HCT116 (cell line): Measurements from ENCODE around the gene SNCA. TPM values are rescaled to one million over a fixed set of nuclear protein-coding genes. Genes with fewer than 3 reads are reported as not detected.

ENCODE experiments used
- ATAC-seq: fragments of 200-7000 bp; cut with Tn5 transposase; 2 replicates; pipeline ENCODE4 v1.9.1; 2020; ENCODE audit warnings: mild to moderate bottlenecking, moderate library complexity
- BruUV-seq: library from RNA; stranded (reverse); fragments of 400-500 nt; replicated peaks from 2 replicates; lab custom pipeline; 2021; lab: Mats Ljungman, UMichigan
- CTCF ChIA-PET: fragments of 300-600 bp; sonication (Branson Sonifier 250); formaldehyde crosslinking; loops from one replicate; lab custom pipeline; 2021; ENCODE audit warnings: antibody characterized with exemption; lab: Charles Lee
- POLR2A ChIA-PET: fragments of 300-600, 350-600 bp; sonication (Branson Sonifier 250); formaldehyde crosslinking; loops from one replicate; lab custom pipeline; 2021; ENCODE audit warnings: antibody characterized with exemption; lab: Charles Lee
- RAD21 ChIA-PET, 2 experiments: fragments of 300-600 bp; sonication (Branson Sonifier 250); formaldehyde crosslinking; loops; one replicate each; lab custom pipeline; 2023; ENCODE audit warnings: low total read pairs in 2 of 2; ENCODE audit not compliant: uncharacterized antibody in 2 of 2, unreplicated experiment in 2 of 2, low non-redundant PET in 1 of 2; lab: Charles Lee
- DNase-seq: peaks from one replicate; pipeline ENCODE4 v3.0.0-alpha.2; 2010; ENCODE audit warnings: low read depth, low spot score
- H2AFZ ChIP-seq: fragments of 200-600 bp; shearing (Covaris generic), sonication (generic); 2 replicates; pipeline ENCODE4 v1.6.1; 2017; ENCODE audit warnings: low read depth, mixed run types, mixed read lengths, antibody characterized with exemption, low read length; ENCODE audit not compliant: poor library complexity, severe bottlenecking
- H3K27ac ChIP-seq: 2 replicates; pipeline ENCODE4 v1.5.1; 2012; ENCODE audit warnings: low read depth, low read length
- H3K27me3 ChIP-seq: fragments of 200-600 bp; sonication (generic); 2 replicates; pipeline ENCODE4 v1.6.1; 2016; ENCODE audit warnings: mixed run types, low read length, mixed read lengths; ENCODE audit not compliant: insufficient read depth
- H3K36me3 ChIP-seq, 2 experiments: fragments of 200-500 bp in 1 of 2; fragments of 200-600 bp in 1 of 2; sonication (Bioruptor generic) in 1 of 2; sonication (generic) in 1 of 2; 2 replicates each; pipeline versions ENCODE4 v1.5.1 to v1.6.1; 2014 to 2016; ENCODE audit warnings: low read length in 2 of 2, inconsistent platforms in 1 of 2, mixed read lengths in 1 of 2, mixed run types in 1 of 2; ENCODE audit not compliant: insufficient read depth in 2 of 2, control insufficient read depth in 1 of 2
- H3K4me1 ChIP-seq, 2 experiments: fragments of 200-600 bp in 1 of 2; sonication (generic) in 1 of 2; 2 replicates each; pipeline versions ENCODE4 v1.5.1 to v1.6.1; 2012 to 2017; ENCODE audit warnings: low read length in 2 of 2, inconsistent platforms in 1 of 2, mild to moderate bottlenecking in 1 of 2, mixed read lengths in 1 of 2, mixed run types in 1 of 2, moderate library complexity in 1 of 2; ENCODE audit not compliant: insufficient read depth in 2 of 2, control insufficient read depth in 1 of 2
- H3K4me2 ChIP-seq: fragments of 200-600 bp; sonication (generic); 2 replicates; pipeline ENCODE4 v1.6.1; 2017; ENCODE audit warnings: mixed run types, low read length, mixed read lengths
- H3K4me3 ChIP-seq, 2 experiments: fragments of 200-600 bp in 1 of 2; sonication (generic) in 1 of 2; replicated peaks in 1 of 2; 2 replicates each; pipeline ENCODE4 v1.5.1; 2011 to 2016; ENCODE audit warnings: low read length in 2 of 2, control low read depth in 1 of 2, low read depth in 1 of 2, mild to moderate bottlenecking in 1 of 2, mixed read lengths in 1 of 2, mixed run types in 1 of 2
- H3K79me2 ChIP-seq: fragments of 200-600 bp; sonication (generic); 2 replicates; pipeline ENCODE4 v1.6.1; 2017; ENCODE audit warnings: mild to moderate bottlenecking, mixed run types, low read length, moderate library complexity, mixed read lengths; ENCODE audit not compliant: insufficient read depth
- H3K9ac ChIP-seq: fragments of 200-600 bp; sonication (generic); 2 replicates; pipeline ENCODE4 v1.6.1; 2016; ENCODE audit warnings: low read length, mixed read lengths
- H3K9me2 ChIP-seq: fragments of 200-600 bp; sonication (generic), shearing (Covaris generic); 2 replicates; pipeline ENCODE4 v1.6.1; 2017; ENCODE audit warnings: mixed run types, mild to moderate bottlenecking, moderate library complexity; ENCODE audit not compliant: insufficient read depth
- H3K9me3 ChIP-seq, 2 experiments: fragments of 200-500 bp in 1 of 2; fragments of 200-600 bp in 1 of 2; sonication (Bioruptor generic) in 1 of 2; sonication (generic) in 1 of 2; 2 replicates each; pipeline ENCODE4 v1.6.1; 2014 to 2017; ENCODE audit warnings: low read length in 2 of 2, mixed read lengths in 2 of 2, inconsistent platforms in 1 of 2, low read depth in 1 of 2, mild to moderate bottlenecking in 1 of 2, mixed run types in 1 of 2, moderate library complexity in 1 of 2; ENCODE audit not compliant: control insufficient read depth in 1 of 2, insufficient read depth in 1 of 2
- H4K20me1 ChIP-seq: fragments of 200-600 bp; sonication (generic), shearing (Covaris generic); 2 replicates; pipeline ENCODE4 v1.6.1; 2017; ENCODE audit warnings: mixed run types, mild to moderate bottlenecking, moderate library complexity; ENCODE audit not compliant: insufficient read depth
- CBX3 ChIP-seq: IDR thresholded peaks from 2 replicates; pipeline ENCODE4 v1.6.1; 2012; ENCODE audit warnings: low read depth
- CEBPB ChIP-seq: IDR thresholded peaks from 2 replicates; pipeline ENCODE4 v1.6.1; 2012; ENCODE audit warnings: low read depth
- EGR1 ChIP-seq: IDR thresholded peaks from 2 replicates; pipeline ENCODE4 v1.6.1; 2012; ENCODE audit warnings: low read depth
- ELF1 ChIP-seq: IDR thresholded peaks from 2 replicates; pipeline ENCODE4 v1.6.1; 2012; ENCODE audit warnings: low read depth, borderline replicate concordance
- EZH2 ChIP-seq: fragments of 200-600 bp; sonication (generic); IDR thresholded peaks from 2 replicates; pipeline ENCODE4 v1.6.1; 2017; ENCODE audit warnings: antibody characterized with exemption, mixed run types
- FOSL1 ChIP-seq: IDR thresholded peaks from 2 replicates; pipeline ENCODE4 v1.6.1; 2012; ENCODE audit warnings: low read depth
- POLR2A ChIP-seq: IDR thresholded peaks from 2 replicates; pipeline ENCODE4 v1.7.0; 2011; ENCODE audit warnings: borderline replicate concordance; ENCODE audit not compliant: insufficient read depth, insufficient read length; ENCODE audit errors: extremely low read depth
- POLR2AphosphoS5 ChIP-seq: IDR thresholded peaks from 2 replicates; pipeline ENCODE4 v1.6.1; 2011; ENCODE audit warnings: mild to moderate bottlenecking, low read depth, low read length, moderate library complexity
- RAD21 ChIP-seq: IDR thresholded peaks from 2 replicates; pipeline ENCODE4 v1.6.1; 2012; ENCODE audit warnings: low read depth, mild to moderate bottlenecking
- SIN3A ChIP-seq: IDR thresholded peaks from 2 replicates; pipeline ENCODE4 v1.6.1; 2012; ENCODE audit warnings: low read depth
- SRF ChIP-seq: IDR thresholded peaks from 2 replicates; pipeline ENCODE4 v1.6.1; 2012; ENCODE audit warnings: low read depth
- TCF7L2 ChIP-seq: IDR thresholded peaks from 2 replicates; pipeline ENCODE4 v1.7.0; 2011; ENCODE audit warnings: borderline replicate concordance, inconsistent platforms; ENCODE audit not compliant: insufficient read depth, insufficient read length; ENCODE audit errors: extremely low read depth
- ZFX ChIP-seq: fragments of 450-650 bp; IDR thresholded peaks from 2 replicates; pipeline ENCODE4 v1.6.1; 2017
- intact Hi-C: fragments of 100-400 bp; cut with micrococcal nuclease; formaldehyde crosslinking; loops from 2 replicates; pipeline ENCODE4 v1.10.0; 2022
- total RNA-seq: library from RNA; stranded (reverse); gene quantifications from one replicate; pipeline ENCODE4 v1.2.1, GENCODE V29; 2021; ENCODE audit not compliant: unreplicated experiment
- TF ChIP-seq, protein P1 (sequence below): IDR thresholded peaks from 2 replicates; pipeline ENCODE4 v1.6.1; 2011; ENCODE audit warnings: mild to moderate bottlenecking, low read length, moderate library complexity; ENCODE audit not compliant: insufficient replicate concordance; ENCODE audit errors: extremely low read depth
- TF ChIP-seq, protein P2 (sequence below), 3 experiments: fragments of 200-600 bp in 1 of 3; sonication (generic) in 1 of 3; IDR thresholded peaks in 2 of 3; conservative IDR thresholded peaks in 1 of 3; 2 replicates each; pipeline ENCODE4 v1.5.1; 2012 to 2017; ENCODE audit warnings: low read depth in 2 of 3, low read length in 2 of 3, antibody characterized with exemption in 1 of 3, borderline replicate concordance in 1 of 3, control low read depth in 1 of 3, mild to moderate bottlenecking in 1 of 3, mixed read lengths in 1 of 3, mixed run types in 1 of 3, moderate library complexity in 1 of 3; ENCODE audit not compliant: insufficient read depth in 1 of 3
- TF ChIP-seq, protein P3 (sequence below): IDR thresholded peaks from 2 replicates; pipeline ENCODE4 v1.6.1; 2012
- TF ChIP-seq, protein P4 (sequence below): IDR thresholded peaks from 2 replicates; pipeline ENCODE4 v1.6.1; 2012

The SNCA gene
- total RNA-seq, 1 experiment from 2014 or later: 1.0 TPM

DNA sequence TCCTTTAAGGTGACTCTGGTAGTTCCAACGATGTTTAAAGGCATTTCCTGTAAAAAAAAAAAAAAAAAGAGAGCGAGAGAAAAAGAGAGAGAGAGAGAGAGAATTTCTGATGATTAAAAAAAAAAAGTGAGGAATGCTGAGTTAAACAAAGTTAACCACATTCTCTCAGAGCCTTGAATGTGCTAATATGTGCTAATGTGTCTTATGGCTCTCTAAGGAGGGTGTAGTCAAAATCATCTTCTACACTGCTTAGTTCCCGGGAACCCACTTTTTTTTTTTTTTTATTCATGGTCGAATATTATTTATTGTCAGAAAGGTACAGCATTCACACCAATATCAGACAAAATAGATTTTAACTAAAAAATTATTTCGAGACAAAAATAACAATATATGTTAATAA lies 111.7 kb downstream of the SNCA start:
- intact Hi-C loops: no loop called here

More for the DNA sequence above, 111.7 kb downstream of the SNCA start:
- Histone ChIP-seq H3K36me3 (no peaks in the 10 kb centered on the region), H3K9me3 (no peaks in the 10 kb centered on the region)
- TF ChIP-seq POLR2AphosphoS5 (no peak), ZFX (no peak), CEBPB (no peak), POLR2A (no peak), RAD21 (no peak), EGR1 (no peak), SIN3A (no peak), ELF1 (no peak), FOSL1 (no peak), SRF (no peak), EZH2 (no peak), TCF7L2 (no peak), CBX3 (no peak)
- TF ChIP-seq, protein P1, sequence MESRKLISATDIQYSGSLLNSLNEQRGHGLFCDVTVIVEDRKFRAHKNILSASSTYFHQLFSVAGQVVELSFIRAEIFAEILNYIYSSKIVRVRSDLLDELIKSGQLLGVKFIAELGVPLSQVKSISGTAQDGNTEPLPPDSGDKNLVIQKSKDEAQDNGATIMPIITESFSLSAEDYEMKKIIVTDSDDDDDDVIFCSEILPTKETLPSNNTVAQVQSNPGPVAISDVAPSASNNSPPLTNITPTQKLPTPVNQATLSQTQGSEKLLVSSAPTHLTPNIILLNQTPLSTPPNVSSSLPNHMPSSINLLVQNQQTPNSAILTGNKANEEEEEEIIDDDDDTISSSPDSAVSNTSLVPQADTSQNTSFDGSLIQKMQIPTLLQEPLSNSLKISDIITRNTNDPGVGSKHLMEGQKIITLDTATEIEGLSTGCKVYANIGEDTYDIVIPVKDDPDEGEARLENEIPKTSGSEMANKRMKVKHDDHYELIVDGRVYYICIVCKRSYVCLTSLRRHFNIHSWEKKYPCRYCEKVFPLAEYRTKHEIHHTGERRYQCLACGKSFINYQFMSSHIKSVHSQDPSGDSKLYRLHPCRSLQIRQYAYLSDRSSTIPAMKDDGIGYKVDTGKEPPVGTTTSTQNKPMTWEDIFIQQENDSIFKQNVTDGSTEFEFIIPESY: no peak
- TF ChIP-seq, protein P2, sequence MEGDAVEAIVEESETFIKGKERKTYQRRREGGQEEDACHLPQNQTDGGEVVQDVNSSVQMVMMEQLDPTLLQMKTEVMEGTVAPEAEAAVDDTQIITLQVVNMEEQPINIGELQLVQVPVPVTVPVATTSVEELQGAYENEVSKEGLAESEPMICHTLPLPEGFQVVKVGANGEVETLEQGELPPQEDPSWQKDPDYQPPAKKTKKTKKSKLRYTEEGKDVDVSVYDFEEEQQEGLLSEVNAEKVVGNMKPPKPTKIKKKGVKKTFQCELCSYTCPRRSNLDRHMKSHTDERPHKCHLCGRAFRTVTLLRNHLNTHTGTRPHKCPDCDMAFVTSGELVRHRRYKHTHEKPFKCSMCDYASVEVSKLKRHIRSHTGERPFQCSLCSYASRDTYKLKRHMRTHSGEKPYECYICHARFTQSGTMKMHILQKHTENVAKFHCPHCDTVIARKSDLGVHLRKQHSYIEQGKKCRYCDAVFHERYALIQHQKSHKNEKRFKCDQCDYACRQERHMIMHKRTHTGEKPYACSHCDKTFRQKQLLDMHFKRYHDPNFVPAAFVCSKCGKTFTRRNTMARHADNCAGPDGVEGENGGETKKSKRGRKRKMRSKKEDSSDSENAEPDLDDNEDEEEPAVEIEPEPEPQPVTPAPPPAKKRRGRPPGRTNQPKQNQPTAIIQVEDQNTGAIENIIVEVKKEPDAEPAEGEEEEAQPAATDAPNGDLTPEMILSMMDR (IDR thresholded peaks at IDR 0.05 in 2 of 3, conservative IDR thresholded peaks at IDR 0.05 in 1 of 3; ENCODE audit: borderline replicate concordance in 1 of 3, insufficient read depth in 1 of 3, low read depth in 2 of 3, low read length in 2 of 3): no peak
- TF ChIP-seq, protein P3, sequence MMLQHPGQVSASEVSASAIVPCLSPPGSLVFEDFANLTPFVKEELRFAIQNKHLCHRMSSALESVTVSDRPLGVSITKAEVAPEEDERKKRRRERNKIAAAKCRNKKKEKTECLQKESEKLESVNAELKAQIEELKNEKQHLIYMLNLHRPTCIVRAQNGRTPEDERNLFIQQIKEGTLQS: no peak
- TF ChIP-seq, protein P4, sequence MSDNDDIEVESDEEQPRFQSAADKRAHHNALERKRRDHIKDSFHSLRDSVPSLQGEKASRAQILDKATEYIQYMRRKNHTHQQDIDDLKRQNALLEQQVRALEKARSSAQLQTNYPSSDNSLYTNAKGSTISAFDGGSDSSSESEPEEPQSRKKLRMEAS: no peak
- TF ChIP-seq, all 23 proteins: peak for 0
- ChIA-PET POLR2A (no interaction called here), CTCF (no interaction called here), RAD21 (no interaction called here)
- Histone ChIP-seq H3K79me2 (no peaks in the 10 kb centered on the region), H3K4me2 (no peak overlapping the region), H3K27ac (no peak overlapping the region), H3K9ac (no peak overlapping the region), H3K4me1 (no peaks in the 10 kb centered on the region), H4K20me1 (no peaks in the 10 kb centered on the region), H3K4me3 (no peak overlapping the region), H3K27me3 (no peaks in the 10 kb centered on the region), H3K9me2 (no peaks in the 10 kb centered on the region), H2AFZ (no peak overlapping the region)
- no peak for DNase-seq
- BruUV-seq: no TSS peak
- no peak for ATAC-seq
